H9 (cell line): ENCODE results near the gene TLE5. TPM values are rescaled to one million over a fixed set of nuclear protein-coding genes. Genes with fewer than 3 reads are reported as not detected.

Experiments
- DNase-seq: peaks from one replicate; pipeline ENCODE4 v3.0.0-alpha.2; 2017
- H2AFZ ChIP-seq: one replicate; pipeline ENCODE4 v1.6.1; 2013; ENCODE audit warnings: mild to moderate bottlenecking, low read length, control low read depth, moderate library complexity
- H2AK5ac ChIP-seq: 2 replicates; pipeline ENCODE4 v1.6.1; 2013; ENCODE audit warnings: low read length, control low read depth, mixed read lengths; ENCODE audit not compliant: insufficient read length
- H2BK120ac ChIP-seq: one replicate; pipeline ENCODE4 v1.6.1; 2013; ENCODE audit warnings: low read depth, mild to moderate bottlenecking, low read length, control low read depth, inconsistent platforms; ENCODE audit not compliant: poor library complexity, severe bottlenecking
- H2BK12ac ChIP-seq: 2 replicates; pipeline ENCODE4 v1.6.1; 2013; ENCODE audit warnings: low read length, control low read depth, mixed read lengths, low read depth; ENCODE audit not compliant: insufficient read length
- H2BK15ac ChIP-seq: 2 replicates; pipeline ENCODE4 v1.6.1; 2013; ENCODE audit warnings: low read depth, low read length, control low read depth
- H2BK20ac ChIP-seq: one replicate; pipeline ENCODE4 v1.6.1; 2013; ENCODE audit warnings: low read depth, mild to moderate bottlenecking, low read length, control low read depth, inconsistent platforms; ENCODE audit not compliant: poor library complexity, severe bottlenecking
- H2BK5ac ChIP-seq: 2 replicates; pipeline ENCODE4 v1.6.1; 2013; ENCODE audit warnings: low read length, control low read depth, mixed read lengths; ENCODE audit not compliant: insufficient read length
- H3K14ac ChIP-seq: 2 replicates; pipeline ENCODE4 v1.6.1; 2013; ENCODE audit warnings: low read length, control low read depth; ENCODE audit not compliant: insufficient read depth
- H3K18ac ChIP-seq: 2 replicates; pipeline ENCODE4 v1.6.1; 2013; ENCODE audit warnings: low read depth, mild to moderate bottlenecking, mixed read lengths, low read length, control low read depth; ENCODE audit not compliant: insufficient read length
- H3K23ac ChIP-seq: 2 replicates; pipeline ENCODE4 v1.6.1; 2013; ENCODE audit warnings: low read length, control low read depth, mixed read lengths, low read depth; ENCODE audit not compliant: insufficient read length
- H3K23me2 ChIP-seq: 2 replicates; pipeline ENCODE4 v1.6.1; 2013; ENCODE audit warnings: low read depth, mild to moderate bottlenecking, mixed read lengths, low read length, control low read depth; ENCODE audit not compliant: insufficient read length, poor library complexity, severe bottlenecking
- H3K27ac ChIP-seq: 2 replicates; pipeline ENCODE4 v1.5.1; 2013; ENCODE audit warnings: low read length, control low read depth, mixed read lengths, low read depth; ENCODE audit not compliant: insufficient read length
- H3K27me3 ChIP-seq: 2 replicates; pipeline ENCODE4 v1.6.1; 2013; ENCODE audit warnings: low read length, control low read depth, inconsistent platforms; ENCODE audit not compliant: insufficient read depth
- H3K4ac ChIP-seq: 2 replicates; pipeline ENCODE4 v1.6.1; 2013; ENCODE audit warnings: low read depth, mild to moderate bottlenecking, control low read depth, inconsistent platforms, low read length, moderate library complexity
- H3K4me1 ChIP-seq: 2 replicates; pipeline ENCODE4 v1.6.1; 2013; ENCODE audit warnings: low read length, control low read depth, inconsistent platforms; ENCODE audit not compliant: insufficient read depth
- H3K4me2 ChIP-seq: 2 replicates; pipeline ENCODE4 v1.6.1; 2013; ENCODE audit warnings: low read length, control low read depth, mixed read lengths; ENCODE audit not compliant: insufficient read length, insufficient read depth
- H3K56ac ChIP-seq: 2 replicates; pipeline ENCODE4 v1.6.1; 2013; ENCODE audit warnings: low read depth, mild to moderate bottlenecking, mixed read lengths, low read length, control low read depth; ENCODE audit not compliant: insufficient read length
- H3K79me1 ChIP-seq: 2 replicates; pipeline ENCODE4 v1.6.1; 2013; ENCODE audit warnings: low read depth, mild to moderate bottlenecking, moderate library complexity, low read length, control low read depth, inconsistent platforms; ENCODE audit not compliant: insufficient read depth, poor library complexity, severe bottlenecking
- H3K79me2 ChIP-seq: 2 replicates; pipeline ENCODE4 v1.6.1; 2013; ENCODE audit warnings: low read length, control low read depth, inconsistent platforms; ENCODE audit not compliant: insufficient read depth
- H3K9ac ChIP-seq: 2 replicates; pipeline ENCODE4 v1.6.1; 2013; ENCODE audit warnings: low read length, control low read depth, mixed read lengths; ENCODE audit not compliant: insufficient read length; ENCODE audit errors: extremely low read depth
- H3K9me3 ChIP-seq: one replicate; pipeline ENCODE4 v1.6.1; 2013; ENCODE audit warnings: low read depth, low read length, inconsistent platforms; ENCODE audit not compliant: control insufficient read depth
- H3T11ph ChIP-seq: one replicate; pipeline ENCODE4 v1.6.1; 2013; ENCODE audit warnings: mild to moderate bottlenecking, low read length, control low read depth, inconsistent platforms
- H4K20me1 ChIP-seq: one replicate; pipeline ENCODE4 v1.6.1; 2013; ENCODE audit not compliant: control insufficient read depth, insufficient read length, insufficient read depth
- H4K5ac ChIP-seq: 2 replicates; pipeline ENCODE4 v1.6.1; 2013; ENCODE audit warnings: low read depth, mild to moderate bottlenecking, mixed read lengths, low read length, control low read depth; ENCODE audit not compliant: insufficient read length
- H4K8ac ChIP-seq: replicated peaks from 2 replicates; pipeline ENCODE4 v1.6.1; 2013; ENCODE audit warnings: low read length, control low read depth, mixed read lengths, low read depth; ENCODE audit not compliant: insufficient read length
- H4K91ac ChIP-seq: 2 replicates; pipeline ENCODE4 v1.6.1; 2013; ENCODE audit warnings: low read depth, mild to moderate bottlenecking, moderate library complexity, mixed read lengths, low read length, control low read depth; ENCODE audit not compliant: insufficient read length
- H3K27ac Mint-ChIP-seq, 3 experiments: 2 replicates in 2 of 3; 3 replicates in 1 of 3; pipeline ENCODE4 v1.8.0; 2020 to 2021; ENCODE audit warnings: mixed read lengths in 3 of 3, mild to moderate bottlenecking in 1 of 3, moderate library complexity in 1 of 3
- H3K27me3 Mint-ChIP-seq: 2 replicates; pipeline ENCODE4 v1.8.0; 2021; ENCODE audit warnings: low read depth, mild to moderate bottlenecking, moderate library complexity, mixed read lengths
- H3K36me3 Mint-ChIP-seq, 3 experiments: 2 replicates in 2 of 3; 3 replicates in 1 of 3; pipeline ENCODE4 v1.8.0; 2020 to 2021; ENCODE audit warnings: low read depth in 3 of 3, mixed read lengths in 3 of 3; ENCODE audit not compliant: insufficient read depth in 1 of 3
- H3K4me1 Mint-ChIP-seq, 2 experiments: 2 replicates each; pipeline ENCODE4 v1.8.0; 2020; ENCODE audit warnings: mixed read lengths in 2 of 2
- H3K4me3 Mint-ChIP-seq, 2 experiments: 2 replicates in 1 of 2; 3 replicates in 1 of 2; pipeline ENCODE4 v1.8.0; 2020 to 2021; ENCODE audit warnings: mild to moderate bottlenecking in 2 of 2, mixed read lengths in 2 of 2, moderate library complexity in 1 of 2
- H3K9me3 Mint-ChIP-seq, 2 experiments: 2 replicates in 1 of 2; 3 replicates in 1 of 2; pipeline ENCODE4 v1.8.0; 2020; ENCODE audit warnings: mild to moderate bottlenecking in 2 of 2, mixed read lengths in 2 of 2, moderate library complexity in 1 of 2
- WGBS: extraction: QIAGEN DNeasy Blood & Tissue Kit; methylation state at CpG from one replicate; pipeline ENCODE4 v1.1.7; 2013; ENCODE audit warnings: missing lambda C conversion rate, low lambda C conversion rate, mixed read lengths; ENCODE audit not compliant: insufficient read length; ENCODE audit errors: extremely low coverage; 5-methylcytosine and 5-hydroxymethylcytosine counted together
- total RNA-seq: library from RNA; stranded (reverse); gene quantifications from 2 replicates; pipeline ENCODE4 v1.2.1, GENCODE V29; 2021
- TF ChIP-seq, protein P1 (sequence below): fragments of 200-600 bp; sonication (generic); conservative IDR thresholded peaks from 3 replicates; pipeline ENCODE4 v1.8.0; 2021; ENCODE audit warnings: antibody characterized with exemption, mild to moderate bottlenecking

TLE5 gene
- total RNA-seq, 1 experiment from 2014 or later = 221 TPM

- Histone ChIP-seq H3K23ac (no peak overlapping the region), H2BK120ac (no peak overlapping the region), H2AK5ac (no peak overlapping the region), H2BK12ac (no peak overlapping the region), H2AFZ (no peak overlapping the region), H3K79me1 (peaks cover 15% of the 10 kb centered on the region), H4K8ac (no peak overlapping the region), H2BK15ac (no peak overlapping the region), H3K18ac (no peak overlapping the region), H3K9ac (no peak overlapping the region), H2BK20ac (no peak overlapping the region), H3K79me2 (peaks cover 26% of the 10 kb centered on the region; the same call in 1 of the 2 replicates), H4K20me1 (peaks cover 10% of the 10 kb centered on the region), H3K4me1 (no peaks in the 10 kb centered on the region; the same call in 1 of the 2 replicates), H4K5ac (no peak overlapping the region), H3K27me3 (no peaks in the 10 kb centered on the region), H3K9me3 (no peaks in the 10 kb centered on the region), H3K14ac (no peak overlapping the region), H3K4me2 (no peak overlapping the region), H3K56ac (no peak overlapping the region), H3K4ac (no peak overlapping the region), H3K23me2 (peaks cover 20% of the 10 kb centered on the region), H3K27ac (no peak overlapping the region), H4K91ac (peak overlapping the region; percentile 64), H2BK5ac (no peak overlapping the region), H3T11ph (no peak overlapping the region)
- Mint-ChIP-seq H3K27ac (no peak overlapping the region), H3K27me3 (peaks cover under 1% of the 10 kb centered on the region), H3K4me3 (no peak overlapping the region), H3K36me3 (no peaks in the 10 kb centered on the region), H3K9me3 (no peaks in the 10 kb centered on the region), H3K4me1 (peaks cover 16 to 20% of the 10 kb centered on the region in 2 experiments; a peak in 3 of 4 replicates)
- DNase-seq = no peak
- TF ChIP-seq, protein P1, sequence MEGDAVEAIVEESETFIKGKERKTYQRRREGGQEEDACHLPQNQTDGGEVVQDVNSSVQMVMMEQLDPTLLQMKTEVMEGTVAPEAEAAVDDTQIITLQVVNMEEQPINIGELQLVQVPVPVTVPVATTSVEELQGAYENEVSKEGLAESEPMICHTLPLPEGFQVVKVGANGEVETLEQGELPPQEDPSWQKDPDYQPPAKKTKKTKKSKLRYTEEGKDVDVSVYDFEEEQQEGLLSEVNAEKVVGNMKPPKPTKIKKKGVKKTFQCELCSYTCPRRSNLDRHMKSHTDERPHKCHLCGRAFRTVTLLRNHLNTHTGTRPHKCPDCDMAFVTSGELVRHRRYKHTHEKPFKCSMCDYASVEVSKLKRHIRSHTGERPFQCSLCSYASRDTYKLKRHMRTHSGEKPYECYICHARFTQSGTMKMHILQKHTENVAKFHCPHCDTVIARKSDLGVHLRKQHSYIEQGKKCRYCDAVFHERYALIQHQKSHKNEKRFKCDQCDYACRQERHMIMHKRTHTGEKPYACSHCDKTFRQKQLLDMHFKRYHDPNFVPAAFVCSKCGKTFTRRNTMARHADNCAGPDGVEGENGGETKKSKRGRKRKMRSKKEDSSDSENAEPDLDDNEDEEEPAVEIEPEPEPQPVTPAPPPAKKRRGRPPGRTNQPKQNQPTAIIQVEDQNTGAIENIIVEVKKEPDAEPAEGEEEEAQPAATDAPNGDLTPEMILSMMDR = no peak
- WGBS = no CpG with 5 or more reads among the region's 24 CpGs
Measured at GRCh38 chr19:3097442-3097871, 35.2 kb upstream of the TLE5 start.
